A549 (cell line): Measurements from ENCODE around the gene HPCA. TPM values are rescaled to one million over a fixed set of nuclear protein-coding genes. Genes with fewer than 3 reads are reported as not detected.

Experiments
- ATAC-seq, 2 experiments: fragments of 200-7000 bp in 1 of 2; fragments of >200 bp in 1 of 2; cut with Nextera tagmentation in 1 of 2; cut with Tn5 transposase in 1 of 2; 3 replicates each; pipeline versions ENCODE4 v1.8.0 to v1.9.1; 2018 to 2020; ENCODE audit warnings: mild to moderate bottlenecking in 1 of 2, moderate library complexity in 1 of 2
- CTCF ChIA-PET: fragments of 300-600 bp; sonication (Branson Sonifier 250); formaldehyde crosslinking; extraction: SDS; loops from one replicate; lab custom pipeline; 2021; ENCODE audit warnings: antibody characterized with exemption, inconsistent platforms; lab: Yijun Ruan, JAX
- POLR2A ChIA-PET: fragments of 350-600 bp; formaldehyde crosslinking; extraction: SDS; loops from one replicate; lab custom pipeline; 2021; ENCODE audit warnings: antibody characterized with exemption, inconsistent platforms; lab: Yijun Ruan, JAX
- DNase-seq, 2 experiments: peaks; one replicate each; pipeline versions ENCODE4 v3.0.0 to v3.0.0-alpha.2; 2011 to 2016; ENCODE audit warnings: low read depth in 1 of 2, low spot score in 1 of 2
- FAIRE-seq: peaks from 2 replicates; lab custom pipeline; 2011; peaks lifted over from hg19 to GRCh38; lab: Jason Lieb, UNC
- H3K27ac ChIP-seq, 2 experiments: fragments of >200 bp; sonication (Bioruptor Twin); formaldehyde crosslinking; 3 replicates each; pipeline ENCODE4 v1.5.1; 2016 to 2017
- H3K4me1 ChIP-seq: fragments of >200 bp; sonication (Bioruptor Twin); formaldehyde crosslinking; 3 replicates; pipeline ENCODE4 v1.6.1; 2016
- H3K4me2 ChIP-seq: fragments of >200 bp; sonication (Bioruptor Twin); formaldehyde crosslinking; 3 replicates; pipeline ENCODE4 v1.6.1; 2016
- H3K4me3 ChIP-seq: fragments of >200 bp; sonication (Bioruptor Twin); formaldehyde crosslinking; 3 replicates; pipeline ENCODE4 v1.5.1; 2016
- H3K9me3 ChIP-seq: fragments of >200 bp; sonication (Bioruptor Twin); formaldehyde crosslinking; 3 replicates; pipeline ENCODE4 v1.6.1; 2016
- BHLHE40 ChIP-seq: IDR thresholded peaks from 2 replicates; pipeline ENCODE4 v1.6.1; 2012; ENCODE audit warnings: low read depth, low read length, inconsistent platforms
- CEBPB ChIP-seq, 2 experiments: fragments of >200 bp in 1 of 2; sonication (Bioruptor Twin) in 1 of 2; formaldehyde crosslinking in 1 of 2; IDR thresholded peaks; 2 replicates each; pipeline ENCODE4 v1.6.1; 2012 to 2016
- CHD2 ChIP-seq: fragments of 150-350 bp; IDR thresholded peaks from 2 replicates; pipeline ENCODE4 v1.6.1; 2014; ENCODE audit warnings: low read length; ENCODE audit not compliant: partially characterized antibody
- CTCF ChIP-seq: fragments of >200 bp; sonication (Bioruptor Twin); formaldehyde crosslinking; IDR thresholded peaks from 3 replicates; pipeline ENCODE4 v1.5.1; 2016
- EHMT2 ChIP-seq: fragments of 200-600 bp; sonication (generic); IDR thresholded peaks from 2 replicates; pipeline ENCODE4 v1.6.1; 2016; ENCODE audit warnings: antibody characterized with exemption, low read depth, mild to moderate bottlenecking, moderate library complexity
- FOSL2 ChIP-seq, 2 experiments: fragments of 450-650 bp in 1 of 2; fragments of >200 bp in 1 of 2; sonication (Bioruptor Twin) in 1 of 2; formaldehyde crosslinking; IDR thresholded peaks; 2 replicates each; pipeline versions ENCODE4 v1.5.0 to v1.6.1; 2016 to 2020; ENCODE audit warnings: mild to moderate bottlenecking in 1 of 2, moderate library complexity in 1 of 2
- FOXS1 ChIP-seq: fragments of 250-450 bp; sonication (Bioruptor Pico); IDR thresholded peaks from 2 replicates; pipeline ENCODE4 v1.5.0; 2020; ENCODE audit warnings: mild to moderate bottlenecking, moderate library complexity
- GATA3 ChIP-seq: IDR thresholded peaks from 2 replicates; pipeline ENCODE4 v1.6.1; 2012; ENCODE audit warnings: borderline replicate concordance
- HDAC2 ChIP-seq: fragments of 200-600 bp; sonication (generic); IDR thresholded peaks from 2 replicates; pipeline ENCODE4 v1.6.1; 2016
- HEYL ChIP-seq: fragments of 250-450 bp; sonication (Bioruptor Pico); IDR thresholded peaks from 2 replicates; pipeline ENCODE4 v1.8.0; 2021; ENCODE audit warnings: mild to moderate bottlenecking, moderate library complexity
- HOXA7 ChIP-seq: fragments of 250-450 bp; sonication (Bioruptor Pico); IDR thresholded peaks from 2 replicates; pipeline ENCODE4 v1.5.0; 2020; ENCODE audit warnings: mild to moderate bottlenecking, moderate library complexity
- HOXB5 ChIP-seq: fragments of 250-450 bp; sonication (Bioruptor Pico); IDR thresholded peaks from 2 replicates; pipeline ENCODE4 v1.5.0; 2020; ENCODE audit warnings: mild to moderate bottlenecking, moderate library complexity
- KDM1A ChIP-seq: fragments of 200-600 bp; sonication (generic); IDR thresholded peaks from 2 replicates; pipeline ENCODE4 v1.6.1; 2016; ENCODE audit warnings: low read depth, mild to moderate bottlenecking
- MAX ChIP-seq: IDR thresholded peaks from 2 replicates; pipeline ENCODE4 v1.6.1; 2012
- NFE2L2 ChIP-seq: fragments of 150-350 bp; conservative IDR thresholded peaks from 2 replicates; pipeline ENCODE4 v1.6.1; 2014; ENCODE audit warnings: low read length
- POLR2A ChIP-seq: IDR thresholded peaks from 2 replicates; pipeline ENCODE4 v1.6.1; 2012; ENCODE audit warnings: mild to moderate bottlenecking, low read length
- POLR2AphosphoS2 ChIP-seq: conservative IDR thresholded peaks from 2 replicates; pipeline ENCODE4 v1.6.1; 2012; ENCODE audit warnings: low read length, improper control_type of control experiment, inconsistent platforms
- RAD21 ChIP-seq, 2 experiments: fragments of >200 bp in 1 of 2; sonication (Bioruptor Twin) in 1 of 2; formaldehyde crosslinking in 1 of 2; IDR thresholded peaks in 1 of 2; conservative IDR thresholded peaks in 1 of 2; 2 replicates in 1 of 2; 3 replicates in 1 of 2; pipeline ENCODE4 v1.6.1; 2012 to 2018; ENCODE audit warnings: inconsistent platforms in 1 of 2
- RARB ChIP-seq: fragments of 250-450 bp; sonication (Bioruptor Pico); IDR thresholded peaks from 2 replicates; pipeline ENCODE4 v1.8.0; 2021; ENCODE audit warnings: mild to moderate bottlenecking, moderate library complexity
- ZC3H11A ChIP-seq: fragments of 450-650 bp; IDR thresholded peaks from 2 replicates; pipeline ENCODE4 v1.6.1; 2014; ENCODE audit warnings: antibody characterized with exemption, mild to moderate bottlenecking
- WGBS: methylation state at CpG from one replicate; pipeline ENCODE4 v1.1.6; 2017; ENCODE audit errors: missing lambda C conversion rate; 5-methylcytosine and 5-hydroxymethylcytosine counted together
- polyA plus RNA-seq, 4 experiments: library from polyadenylated mRNA; depleted of rRNA in 3 of 4; stranded (reverse); fragments of >200 nt; fragmentation: RNase III in 1 of 4; extraction: RNeasy Plus Mini Kit Qiagen cat#74134 plus additional on column Dnase treatment in 1 of 4; gene quantifications; 2 replicates in 3 of 4; 3 replicates in 1 of 4; pipeline ENCODE4 v1.2.3, GENCODE V29; 2011 to 2017
- TF ChIP-seq, protein P1 (sequence below): IDR thresholded peaks from 2 replicates; pipeline ENCODE4 v1.6.1; 2012; ENCODE audit warnings: low read depth, borderline replicate concordance
- TF ChIP-seq, protein P2 (sequence below): fragments of >200 bp; sonication (Bioruptor Twin); formaldehyde crosslinking; IDR thresholded peaks from 3 replicates; pipeline ENCODE4 v1.6.1; 2016
- TF ChIP-seq, protein P3 (sequence below): fragments of >200 bp; sonication (Bioruptor Twin); formaldehyde crosslinking; IDR thresholded peaks from 2 replicates; pipeline ENCODE4 v1.6.1; 2016

Gene HPCA
- polyA plus RNA-seq, 2 of the 4 experiments (the other 2 are of a cell fraction) = 0.21 to 0.34 TPM

DNA sequence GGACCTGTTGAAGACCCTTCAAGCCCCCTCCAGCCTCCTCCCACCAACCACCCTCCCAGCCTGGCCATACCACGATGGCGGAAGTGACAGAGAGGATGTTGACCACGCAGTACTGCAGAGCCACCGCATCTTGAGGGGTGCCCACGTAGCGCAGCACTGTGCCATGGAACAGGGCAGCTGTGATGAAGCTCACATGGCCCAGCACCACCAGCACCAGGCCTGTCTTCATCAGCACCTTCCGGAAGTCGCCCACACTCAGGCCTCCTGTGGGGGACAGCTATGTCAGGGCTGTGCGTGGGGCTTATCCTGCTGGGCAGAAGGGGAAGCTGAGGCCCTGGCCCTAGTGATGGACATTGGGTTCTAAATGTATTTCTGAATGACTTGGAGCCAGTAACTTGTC is 11.8 kb downstream of the HPCA start:
- Histone ChIP-seq H3K4me3 (no peak overlapping the region), H3K4me1 (peaks cover 7% of the 10 kb centered on the region; the same call in 1 of the 3 replicates), H3K27ac (no peak overlapping the region), H3K4me2 (no peak overlapping the region), H3K9me3 (no peaks in the 10 kb centered on the region)
- ChIA-PET POLR2A (no interaction called here), CTCF (interaction anchor here (1.6 to 4.3 kb wide), 6 partner anchors 8 to 188 kb away, joined by 3 to 30 read pairs (median 6); partner anchors contain the start of gene HPCA)
- ATAC-seq (no peak), FAIRE-seq (no peak), DNase-seq (no peak)
- 95% methylated on average over 7 of the region's 9 CpGs for WGBS
- TF ChIP-seq, protein P1, sequence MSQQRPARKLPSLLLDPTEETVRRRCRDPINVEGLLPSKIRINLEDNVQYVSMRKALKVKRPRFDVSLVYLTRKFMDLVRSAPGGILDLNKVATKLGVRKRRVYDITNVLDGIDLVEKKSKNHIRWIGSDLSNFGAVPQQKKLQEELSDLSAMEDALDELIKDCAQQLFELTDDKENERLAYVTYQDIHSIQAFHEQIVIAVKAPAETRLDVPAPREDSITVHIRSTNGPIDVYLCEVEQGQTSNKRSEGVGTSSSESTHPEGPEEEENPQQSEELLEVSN = no peak
- TF ChIP-seq CEBPB (IDR thresholded peaks at IDR 0.05) = no peak
- no peak for TF ChIP-seq HOXA7 (CRISPR knock-in tag)
- TF ChIP-seq HEYL = no peak
- no peak for TF ChIP-seq HOXB5 (CRISPR knock-in tag)
- TF ChIP-seq ZC3H11A = no peak
- no peak for TF ChIP-seq RAD21 (conservative IDR thresholded peaks at IDR 0.05 in 1 of 2, IDR thresholded peaks at IDR 0.05 in 1 of 2)
- TF ChIP-seq NFE2L2 = no peak
- no peak for TF ChIP-seq CHD2
- no peak for TF ChIP-seq FOSL2 (IDR thresholded peaks at IDR 0.05)
- TF ChIP-seq FOSL2 (CRISPR knock-in tag; IDR thresholded peaks at IDR 0.05) = no peak
- TF ChIP-seq POLR2A = no peak
- TF ChIP-seq MAX = no peak
- no peak for TF ChIP-seq KDM1A
- no peak for TF ChIP-seq POLR2AphosphoS2
- TF ChIP-seq, protein P2, sequence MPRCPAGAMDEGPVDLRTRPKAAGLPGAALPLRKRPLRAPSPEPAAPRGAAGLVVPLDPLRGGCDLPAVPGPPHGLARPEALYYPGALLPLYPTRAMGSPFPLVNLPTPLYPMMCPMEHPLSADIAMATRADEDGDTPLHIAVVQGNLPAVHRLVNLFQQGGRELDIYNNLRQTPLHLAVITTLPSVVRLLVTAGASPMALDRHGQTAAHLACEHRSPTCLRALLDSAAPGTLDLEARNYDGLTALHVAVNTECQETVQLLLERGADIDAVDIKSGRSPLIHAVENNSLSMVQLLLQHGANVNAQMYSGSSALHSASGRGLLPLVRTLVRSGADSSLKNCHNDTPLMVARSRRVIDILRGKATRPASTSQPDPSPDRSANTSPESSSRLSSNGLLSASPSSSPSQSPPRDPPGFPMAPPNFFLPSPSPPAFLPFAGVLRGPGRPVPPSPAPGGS = no peak
- no peak for TF ChIP-seq HDAC2
- no peak for TF ChIP-seq CTCF
- TF ChIP-seq EHMT2 = no peak
- no peak for TF ChIP-seq GATA3

GRCh38 chr1:32898958-32899357 is 12.7 kb downstream of the HPCA start:
- ATAC-seq = no peak
- FAIRE-seq = no peak
- DNase-seq = no peak
- Histone ChIP-seq H3K27ac (no peak overlapping the region), H3K4me1 (peaks cover 4% of the 10 kb centered on the region; the same call in 2 of the 3 replicates), H3K4me2 (no peak overlapping the region), H3K9me3 (no peaks in the 10 kb centered on the region), H3K4me3 (no peak overlapping the region)
- CTCF ChIA-PET = interaction anchor here (0.6 to 4.3 kb wide), 6 partner anchors 11 to 187 kb away, joined by 3 to 30 read pairs (median 6); partner anchors contain the start of gene HPCA
- TF ChIP-seq RARB (CRISPR knock-in tag) (no peak), CTCF (no peak), BHLHE40 (no peak), FOXS1 (CRISPR knock-in tag) (no peak)
- TF ChIP-seq, protein P3, sequence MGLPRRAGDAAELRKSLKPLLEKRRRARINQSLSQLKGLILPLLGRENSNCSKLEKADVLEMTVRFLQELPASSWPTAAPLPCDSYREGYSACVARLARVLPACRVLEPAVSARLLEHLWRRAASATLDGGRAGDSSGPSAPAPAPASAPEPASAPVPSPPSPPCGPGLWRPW = no peak
- TF ChIP-seq, protein P1 = no peak
- 88% methylated on average over 3 of the region's 3 CpGs for WGBS
- POLR2A ChIA-PET = no interaction called here
